Measurements from ENCODE around the gene FGFR2. TPM values are rescaled to one million over a fixed set of nuclear protein-coding genes. Genes with fewer than 3 reads are reported as not detected.

The FGFR2 gene
- polyA plus RNA-seq, 1 of the 3 experiments (the other 2 are of a cell fraction), result 0.02 TPM

GRCh38 chr10:121459279-121459621 lies 139.0 kb downstream of the FGFR2 start:
- 35% methylated on average over 6 of the region's 6 CpGs for WGBS (ENCODE audit: low lambda C conversion rate)
- POLR2A ChIA-PET, result no interaction called here

DNA sequence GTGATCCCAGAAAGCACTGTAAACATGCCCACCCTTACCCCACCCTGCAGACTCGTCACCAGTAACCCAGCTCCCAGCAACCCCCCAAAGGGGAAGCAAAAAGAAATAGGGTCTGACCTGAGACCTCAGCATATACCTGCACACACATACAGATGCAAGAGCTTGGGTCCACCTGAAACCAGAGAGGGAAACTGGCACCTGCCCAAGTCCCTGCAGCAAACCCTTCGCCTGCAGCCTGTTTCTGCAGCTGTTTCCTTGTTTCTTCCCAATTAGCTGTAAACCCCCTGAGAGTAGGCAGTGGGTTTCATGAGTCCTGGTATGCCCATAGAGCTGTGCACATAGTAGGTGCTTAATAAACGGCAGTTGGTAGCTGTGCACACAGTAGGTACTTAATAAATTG lies 140.5 kb downstream of the FGFR2 start:
- Histone ChIP-seq H4K20me1 (ENCODE audit: insufficient read depth) (no peaks in the 10 kb centered on the region), H3K27me3 (ENCODE audit: insufficient read depth) (no peaks in the 10 kb centered on the region), H3K9me3 (no peaks in the 10 kb centered on the region), H3K4me3 (ENCODE audit: low read depth in 2 of 2, low read length in 1 of 2) (no peak overlapping the region), H3K4me2 (no peak overlapping the region), H3K79me2 (ENCODE audit: insufficient read depth) (no peaks in the 10 kb centered on the region), H3F3A (replicated peaks; ENCODE audit: insufficient read depth) (no peaks in the 10 kb centered on the region), H3K9ac (no peak overlapping the region), H3K9me2 (no peaks in the 10 kb centered on the region), H3K36me3 (replicated peaks in 1 of 2; ENCODE audit: control insufficient read depth in 1 of 2, insufficient read depth in 2 of 2, low read length in 1 of 2) (no peaks in the 10 kb centered on the region), H2AFZ (ENCODE audit: low read depth) (no peak overlapping the region), H3K27ac (ENCODE audit: low read depth in 2 of 2, low read length in 1 of 2) (no peak overlapping the region), H3K4me1 (ENCODE audit: control insufficient read depth in 1 of 2, insufficient read depth in 2 of 2, low read depth in 1 of 2, low read length in 1 of 2) (peaks cover 0 to 19% of the 10 kb centered on the region in 2 experiments; a peak in 1 of 4 replicates)
- no peak for DNase-seq
- WGBS (ENCODE audit: low lambda C conversion rate), result 13% methylated on average over 3 of the region's 3 CpGs
- ChIA-PET POLR2A (no interaction called here), CTCF (interaction anchor here (1.4 kb wide), 1 partner anchor 41 kb away, joined by 3 read pairs; no protein-coding TSS in a partner anchor)
- TF ChIP-seq JUND (IDR thresholded peaks at IDR 0.05) (no peak), EP300 (IDR thresholded peaks at IDR 0.05; ENCODE audit: borderline replicate concordance in 1 of 2, low read depth in 1 of 2, low read length in 1 of 2) (no peak), USF1 (IDR thresholded peaks at IDR 0.05; ENCODE audit: borderline replicate concordance, low read depth) (no peak), EZH2phosphoT487 (IDR thresholded peaks at IDR 0.05; ENCODE audit: borderline replicate concordance, low read depth) (no peak), CHD2 (IDR thresholded peaks at IDR 0.05; ENCODE audit: low read length, partially characterized antibody) (no peak)
- TF ChIP-seq, protein P1, sequence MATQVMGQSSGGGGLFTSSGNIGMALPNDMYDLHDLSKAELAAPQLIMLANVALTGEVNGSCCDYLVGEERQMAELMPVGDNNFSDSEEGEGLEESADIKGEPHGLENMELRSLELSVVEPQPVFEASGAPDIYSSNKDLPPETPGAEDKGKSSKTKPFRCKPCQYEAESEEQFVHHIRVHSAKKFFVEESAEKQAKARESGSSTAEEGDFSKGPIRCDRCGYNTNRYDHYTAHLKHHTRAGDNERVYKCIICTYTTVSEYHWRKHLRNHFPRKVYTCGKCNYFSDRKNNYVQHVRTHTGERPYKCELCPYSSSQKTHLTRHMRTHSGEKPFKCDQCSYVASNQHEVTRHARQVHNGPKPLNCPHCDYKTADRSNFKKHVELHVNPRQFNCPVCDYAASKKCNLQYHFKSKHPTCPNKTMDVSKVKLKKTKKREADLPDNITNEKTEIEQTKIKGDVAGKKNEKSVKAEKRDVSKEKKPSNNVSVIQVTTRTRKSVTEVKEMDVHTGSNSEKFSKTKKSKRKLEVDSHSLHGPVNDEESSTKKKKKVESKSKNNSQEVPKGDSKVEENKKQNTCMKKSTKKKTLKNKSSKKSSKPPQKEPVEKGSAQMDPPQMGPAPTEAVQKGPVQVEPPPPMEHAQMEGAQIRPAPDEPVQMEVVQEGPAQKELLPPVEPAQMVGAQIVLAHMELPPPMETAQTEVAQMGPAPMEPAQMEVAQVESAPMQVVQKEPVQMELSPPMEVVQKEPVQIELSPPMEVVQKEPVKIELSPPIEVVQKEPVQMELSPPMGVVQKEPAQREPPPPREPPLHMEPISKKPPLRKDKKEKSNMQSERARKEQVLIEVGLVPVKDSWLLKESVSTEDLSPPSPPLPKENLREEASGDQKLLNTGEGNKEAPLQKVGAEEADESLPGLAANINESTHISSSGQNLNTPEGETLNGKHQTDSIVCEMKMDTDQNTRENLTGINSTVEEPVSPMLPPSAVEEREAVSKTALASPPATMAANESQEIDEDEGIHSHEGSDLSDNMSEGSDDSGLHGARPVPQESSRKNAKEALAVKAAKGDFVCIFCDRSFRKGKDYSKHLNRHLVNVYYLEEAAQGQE (IDR thresholded peaks at IDR 0.05; ENCODE audit: low read depth, low read length), result no peak
- TF ChIP-seq, protein P2, sequence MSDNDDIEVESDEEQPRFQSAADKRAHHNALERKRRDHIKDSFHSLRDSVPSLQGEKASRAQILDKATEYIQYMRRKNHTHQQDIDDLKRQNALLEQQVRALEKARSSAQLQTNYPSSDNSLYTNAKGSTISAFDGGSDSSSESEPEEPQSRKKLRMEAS (IDR thresholded peaks at IDR 0.05; ENCODE audit: low read depth), result no peak

More at GRCh38 chr10:121459279-121459621, 139.0 kb downstream of the FGFR2 start:
- H3F3A ChIP-seq (replicated peaks; ENCODE audit: insufficient read depth), result no peaks in the 10 kb centered on the region
- DNase-seq, result no peak
- H2AFZ ChIP-seq (ENCODE audit: low read depth), result no peak overlapping the region
- H3K27me3 ChIP-seq (ENCODE audit: insufficient read depth), result no peaks in the 10 kb centered on the region
- H3K36me3 ChIP-seq (replicated peaks in 1 of 2; ENCODE audit: control insufficient read depth in 1 of 2, insufficient read depth in 2 of 2, low read length in 1 of 2), result no peaks in the 10 kb centered on the region
- CTCF ChIA-PET, result no interaction called here
- H3K4me3 ChIP-seq (ENCODE audit: low read depth in 2 of 2, low read length in 1 of 2), result no peak overlapping the region
- H3K9me2 ChIP-seq, result no peaks in the 10 kb centered on the region
- no peaks in the 10 kb centered on the region for H3K79me2 ChIP-seq (ENCODE audit: insufficient read depth)
- H3K4me1 ChIP-seq (ENCODE audit: control insufficient read depth in 1 of 2, insufficient read depth in 2 of 2, low read depth in 1 of 2, low read length in 1 of 2), result peaks cover 0 to 18% of the 10 kb centered on the region in 2 experiments; a peak in 2 of 4 replicates
- TF ChIP-seq TCF12 (IDR thresholded peaks at IDR 0.05) (no peak), MXI1 (IDR thresholded peaks at IDR 0.05; ENCODE audit: low read depth, low read length) (no peak), TEAD4 (IDR thresholded peaks at IDR 0.05; ENCODE audit: borderline replicate concordance, insufficient read depth) (no peak), FOSL2 (IDR thresholded peaks at IDR 0.05; ENCODE audit: borderline replicate concordance, low read depth) (no peak), ELF1 (IDR thresholded peaks at IDR 0.05) (no peak), IRF3 (IDR thresholded peaks at IDR 0.05; ENCODE audit: low read depth, low read length) (no peak), SMC3 (IDR thresholded peaks at IDR 0.05; ENCODE audit: low read depth, low read length) (no peak)
- TF ChIP-seq, protein P2 (IDR thresholded peaks at IDR 0.05; ENCODE audit: low read depth), result no peak
- TF ChIP-seq, protein P3, sequence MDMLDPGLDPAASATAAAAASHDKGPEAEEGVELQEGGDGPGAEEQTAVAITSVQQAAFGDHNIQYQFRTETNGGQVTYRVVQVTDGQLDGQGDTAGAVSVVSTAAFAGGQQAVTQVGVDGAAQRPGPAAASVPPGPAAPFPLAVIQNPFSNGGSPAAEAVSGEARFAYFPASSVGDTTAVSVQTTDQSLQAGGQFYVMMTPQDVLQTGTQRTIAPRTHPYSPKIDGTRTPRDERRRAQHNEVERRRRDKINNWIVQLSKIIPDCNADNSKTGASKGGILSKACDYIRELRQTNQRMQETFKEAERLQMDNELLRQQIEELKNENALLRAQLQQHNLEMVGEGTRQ (IDR thresholded peaks at IDR 0.05; ENCODE audit: borderline replicate concordance, low read depth, low read length), result no peak
- TF ChIP-seq, protein P4, sequence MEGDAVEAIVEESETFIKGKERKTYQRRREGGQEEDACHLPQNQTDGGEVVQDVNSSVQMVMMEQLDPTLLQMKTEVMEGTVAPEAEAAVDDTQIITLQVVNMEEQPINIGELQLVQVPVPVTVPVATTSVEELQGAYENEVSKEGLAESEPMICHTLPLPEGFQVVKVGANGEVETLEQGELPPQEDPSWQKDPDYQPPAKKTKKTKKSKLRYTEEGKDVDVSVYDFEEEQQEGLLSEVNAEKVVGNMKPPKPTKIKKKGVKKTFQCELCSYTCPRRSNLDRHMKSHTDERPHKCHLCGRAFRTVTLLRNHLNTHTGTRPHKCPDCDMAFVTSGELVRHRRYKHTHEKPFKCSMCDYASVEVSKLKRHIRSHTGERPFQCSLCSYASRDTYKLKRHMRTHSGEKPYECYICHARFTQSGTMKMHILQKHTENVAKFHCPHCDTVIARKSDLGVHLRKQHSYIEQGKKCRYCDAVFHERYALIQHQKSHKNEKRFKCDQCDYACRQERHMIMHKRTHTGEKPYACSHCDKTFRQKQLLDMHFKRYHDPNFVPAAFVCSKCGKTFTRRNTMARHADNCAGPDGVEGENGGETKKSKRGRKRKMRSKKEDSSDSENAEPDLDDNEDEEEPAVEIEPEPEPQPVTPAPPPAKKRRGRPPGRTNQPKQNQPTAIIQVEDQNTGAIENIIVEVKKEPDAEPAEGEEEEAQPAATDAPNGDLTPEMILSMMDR (IDR thresholded peaks at IDR 0.05), result no peak
- no peak overlapping the region for H3K9ac ChIP-seq
- no peak overlapping the region for H3K27ac ChIP-seq (ENCODE audit: low read depth in 2 of 2, low read length in 1 of 2)
- no peaks in the 10 kb centered on the region for H4K20me1 ChIP-seq (ENCODE audit: insufficient read depth)
- no peak overlapping the region for H3K4me2 ChIP-seq
- H3K9me3 ChIP-seq, result no peaks in the 10 kb centered on the region

All from SK-N-SH (cell line).